ES-I3 (cell line): ENCODE data around the gene PPFIA4.

ENCODE experiments used
- H3K36me3 ChIP-seq: 2 replicates; pipeline ENCODE4 v1.6.1; 2013; ENCODE audit warnings: mild to moderate bottlenecking, low read length, control low read depth, moderate library complexity; ENCODE audit not compliant: insufficient read depth
- H3K4me1 ChIP-seq: 2 replicates; pipeline ENCODE4 v1.6.1; 2013; ENCODE audit warnings: mild to moderate bottlenecking, control low read depth, low read length; ENCODE audit not compliant: insufficient read depth
- H3K9ac ChIP-seq: 2 replicates; pipeline ENCODE4 v1.6.1; 2013; ENCODE audit warnings: low read depth, mild to moderate bottlenecking, low read length, moderate library complexity
- H3K9me3 ChIP-seq: 2 replicates; pipeline ENCODE4 v1.6.1; 2013; ENCODE audit warnings: mild to moderate bottlenecking, low read length, moderate library complexity; ENCODE audit not compliant: control insufficient read depth, insufficient read depth

The PPFIA4 gene

GRCh38 chr1:203093754-203094410 is 67.6 kb downstream of the PPFIA4 start:
- peaks cover 13% of the 10 kb centered on the region; the same call in 1 of the 2 replicates for H3K9me3 ChIP-seq
- H3K36me3 ChIP-seq = no peaks in the 10 kb centered on the region; the same call in 1 of the 2 replicates
- no peaks in the 10 kb centered on the region for H3K4me1 ChIP-seq
- H3K9ac ChIP-seq = no peak overlapping the region

GRCh38 chr1:203095061-203095690 is 68.9 kb downstream of the PPFIA4 start:
- Histone ChIP-seq H3K36me3 (no peaks in the 10 kb centered on the region; the same call in 1 of the 2 replicates), H3K4me1 (no peaks in the 10 kb centered on the region), H3K9me3 (peaks cover 13% of the 10 kb centered on the region; the same call in 1 of the 2 replicates), H3K9ac (no peak overlapping the region)

GRCh38 chr1:203096566-203096965 is 70.3 kb downstream of the PPFIA4 start:
- Histone ChIP-seq H3K36me3 (no peaks in the 10 kb centered on the region; the same call in 1 of the 2 replicates), H3K4me1 (no peaks in the 10 kb centered on the region), H3K9me3 (peaks cover 13% of the 10 kb centered on the region; the same call in 1 of the 2 replicates), H3K9ac (no peak overlapping the region)

- Histone ChIP-seq H3K36me3 (no peaks in the 10 kb centered on the region; the same call in 1 of the 2 replicates), H3K4me1 (no peaks in the 10 kb centered on the region), H3K9me3 (peaks cover 13% of the 10 kb centered on the region; the same call in 1 of the 2 replicates), H3K9ac (no peak overlapping the region)
Observed at GRCh38 chr1:203097001-203097400, 70.7 kb downstream of the PPFIA4 start.

GRCh38 chr1:203098445-203098844 is 72.2 kb downstream of the PPFIA4 start:
- Histone ChIP-seq H3K9me3 (peaks cover 13% of the 10 kb centered on the region; the same call in 1 of the 2 replicates), H3K9ac (no peak overlapping the region), H3K36me3 (no peaks in the 10 kb centered on the region; the same call in 1 of the 2 replicates), H3K4me1 (no peaks in the 10 kb centered on the region)

GRCh38 chr1:203098914-203099520 is 72.7 kb downstream of the PPFIA4 start:
- Histone ChIP-seq H3K9me3 (peaks cover 8% of the 10 kb centered on the region; the same call in 1 of the 2 replicates), H3K36me3 (no peaks in the 10 kb centered on the region), H3K9ac (no peak overlapping the region), H3K4me1 (no peaks in the 10 kb centered on the region)

- Histone ChIP-seq H3K36me3 (no peaks in the 10 kb centered on the region), H3K9me3 (peaks cover 6% of the 10 kb centered on the region; the same call in 1 of the 2 replicates), H3K9ac (no peak overlapping the region), H3K4me1 (no peaks in the 10 kb centered on the region)
Observed at GRCh38 chr1:203099805-203100515, 73.7 kb downstream of the PPFIA4 start.

GRCh38 chr1:203100516-203100869 is 74.2 kb downstream of the PPFIA4 start:
- Histone ChIP-seq H3K9me3 (peaks cover 4% of the 10 kb centered on the region; the same call in 1 of the 2 replicates), H3K9ac (no peak overlapping the region), H3K36me3 (no peaks in the 10 kb centered on the region), H3K4me1 (no peaks in the 10 kb centered on the region)

- Histone ChIP-seq H3K36me3 (no peaks in the 10 kb centered on the region), H3K4me1 (no peaks in the 10 kb centered on the region), H3K9ac (no peak overlapping the region), H3K9me3 (peaks cover 4% of the 10 kb centered on the region; the same call in 1 of the 2 replicates)
Observed at GRCh38 chr1:203101813-203102634, 75.7 kb downstream of the PPFIA4 start.

GRCh38 chr1:203103216-203103615 is 76.9 kb downstream of the PPFIA4 start:
- Histone ChIP-seq H3K9ac (no peak overlapping the region), H3K9me3 (peaks cover 4% of the 10 kb centered on the region; the same call in 1 of the 2 replicates), H3K36me3 (no peaks in the 10 kb centered on the region), H3K4me1 (no peaks in the 10 kb centered on the region)

GRCh38 chr1:203103829-203104495 is 77.7 kb downstream of the PPFIA4 start:
- Histone ChIP-seq H3K36me3 (no peaks in the 10 kb centered on the region), H3K4me1 (no peaks in the 10 kb centered on the region), H3K9me3 (peaks cover 4% of the 10 kb centered on the region; the same call in 1 of the 2 replicates), H3K9ac (no peak overlapping the region)

- Histone ChIP-seq H3K4me1 (no peaks in the 10 kb centered on the region), H3K36me3 (no peaks in the 10 kb centered on the region), H3K9ac (no peak overlapping the region), H3K9me3 (peaks cover 4% of the 10 kb centered on the region; the same call in 1 of the 2 replicates)
Observed at GRCh38 chr1:203104789-203105390, 78.6 kb downstream of the PPFIA4 start.

GRCh38 chr1:203112475-203112874 is 86.2 kb downstream of the PPFIA4 start:
- Histone ChIP-seq H3K9me3 (no peaks in the 10 kb centered on the region), H3K9ac (no peak overlapping the region), H3K4me1 (no peaks in the 10 kb centered on the region), H3K36me3 (no peaks in the 10 kb centered on the region)
